Smooth muscle cell of the umbilical artery (primary cell): ENCODE results near the gene HSF2BP. TPM values are rescaled to one million over a fixed set of nuclear protein-coding genes. Genes with fewer than 3 reads are reported as not detected.

ENCODE experiments used
- total RNA-seq: library from RNA; depleted of rRNA; stranded (reverse); fragments of >200 nt; gene quantifications from 2 replicates; pipeline ENCODE4 v1.2.3, GENCODE V29; 2014

Gene HSF2BP
- total RNA-seq: 2.0 and 3.6 TPM in 2 replicates

GRCh38 chr21:43659136-43660000, at the start of gene HSF2BP, which contains the start of gene RRP1B:
HSF2BP (minus strand) TSS chr21:43659488; CDS start chr21:43658096, 1,392 bp downstream.
RRP1B (plus strand) TSS chr21:43659560; CDS start chr21:43659665, 105 bp downstream.

Other genes with a start within 250 kb of the HSF2BP start
- 3.3 and 9.0 TPM in 2 replicates for gene SIK1, start 232.4 kb downstream of the HSF2BP start, total RNA-seq
- gene RRP1B, start 72 bp upstream of the HSF2BP start, total RNA-seq: 19.3 and 33.3 TPM in 2 replicates
- 208 and 328 TPM in 2 replicates for gene PDXK, start 59.6 kb upstream of the HSF2BP start, total RNA-seq
- gene CSTB, start 116.8 kb upstream of the HSF2BP start, total RNA-seq: 4.2 TPM in 2 replicates
- 13.7 and 22.7 TPM in 2 replicates for gene RRP1, start 130.1 kb upstream of the HSF2BP start, total RNA-seq
- gene AGPAT3, start 205.7 kb upstream of the HSF2BP start, total RNA-seq: 51.4 and 130 TPM in 2 replicates